KOPT-K1 (cell line): ENCODE data around the gene MED26.
"Not testable (repeated sequence)": the region's sequence is repeated elsewhere in the genome, so short reads cannot be mapped to it uniquely, and the experiment has no call there.

Experiments
- H3K27ac ChIP-seq: fragments of 200-600 bp; sonication (generic); 2 replicates; pipeline ENCODE4 v1.5.1; 2016; ENCODE audit warnings: antibody characterized with exemption, mild to moderate bottlenecking, low read depth, low read length; ENCODE audit not compliant: poor library complexity, severe bottlenecking
- H3K36me3 ChIP-seq: fragments of 200-600 bp; sonication (generic); 2 replicates; pipeline ENCODE4 v1.5.1; 2017; ENCODE audit warnings: antibody characterized with exemption, mild to moderate bottlenecking, low read length, moderate library complexity; ENCODE audit not compliant: insufficient read depth
- H3K9me3 ChIP-seq: fragments of 200-600 bp; sonication (generic); 2 replicates; pipeline ENCODE4 v1.5.1; 2017; ENCODE audit warnings: antibody characterized with exemption, low read length, mild to moderate bottlenecking; ENCODE audit not compliant: insufficient read depth, poor library complexity, severe bottlenecking

Gene MED26, protein sequence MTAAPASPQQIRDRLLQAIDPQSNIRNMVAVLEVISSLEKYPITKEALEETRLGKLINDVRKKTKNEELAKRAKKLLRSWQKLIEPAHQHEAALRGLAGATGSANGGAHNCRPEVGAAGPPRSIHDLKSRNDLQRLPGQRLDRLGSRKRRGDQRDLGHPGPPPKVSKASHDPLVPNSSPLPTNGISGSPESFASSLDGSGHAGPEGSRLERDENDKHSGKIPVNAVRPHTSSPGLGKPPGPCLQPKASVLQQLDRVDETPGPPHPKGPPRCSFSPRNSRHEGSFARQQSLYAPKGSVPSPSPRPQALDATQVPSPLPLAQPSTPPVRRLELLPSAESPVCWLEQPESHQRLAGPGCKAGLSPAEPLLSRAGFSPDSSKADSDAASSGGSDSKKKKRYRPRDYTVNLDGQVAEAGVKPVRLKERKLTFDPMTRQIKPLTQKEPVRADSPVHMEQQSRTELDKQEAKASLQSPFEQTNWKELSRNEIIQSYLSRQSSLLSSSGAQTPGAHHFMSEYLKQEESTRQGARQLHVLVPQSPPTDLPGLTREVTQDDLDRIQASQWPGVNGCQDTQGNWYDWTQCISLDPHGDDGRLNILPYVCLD

GRCh38 chr19:16628183-16628983, at the start of gene MED26:
Gene MED26 (minus strand): TSS chr19:16628204. CDS start chr19:16627943, 261 bp downstream.
- Histone ChIP-seq H3K27ac (peak within 1 kb of the TSS; percentile 95), H3K36me3 (peaks cover 63% of the 10 kb centered on the region), H3K9me3 (no peaks in the 10 kb centered on the region)

DNA sequence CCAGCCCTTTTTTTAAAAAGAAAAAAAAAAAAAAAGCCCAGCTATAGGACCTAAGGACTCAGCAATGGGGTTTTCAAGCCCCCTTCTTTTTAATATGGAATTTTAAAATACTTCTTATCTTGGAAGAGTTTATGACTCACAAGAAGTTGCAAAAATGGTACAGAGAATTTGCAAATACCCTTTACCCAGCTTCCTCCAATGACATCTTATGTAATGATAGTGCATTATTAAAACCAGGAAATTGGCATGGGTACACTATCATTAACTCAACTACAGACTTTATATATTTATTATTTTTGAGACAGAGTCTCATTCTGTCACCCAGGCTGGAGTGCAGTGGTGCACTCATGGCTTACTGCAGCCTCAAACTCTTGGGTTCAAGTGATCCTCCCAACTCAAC, 49.1 kb upstream of the MED26 start:
- Histone ChIP-seq H3K36me3 (no peaks in the 10 kb centered on the region), H3K9me3 (no peaks in the 10 kb centered on the region), H3K27ac (no peak overlapping the region)

GRCh38 chr19:16676101-16676798, 48.2 kb upstream of the MED26 start:
- H3K27ac ChIP-seq: no peak overlapping the region
- no peaks in the 10 kb centered on the region for H3K36me3 ChIP-seq
- no peaks in the 10 kb centered on the region for H3K9me3 ChIP-seq

DNA sequence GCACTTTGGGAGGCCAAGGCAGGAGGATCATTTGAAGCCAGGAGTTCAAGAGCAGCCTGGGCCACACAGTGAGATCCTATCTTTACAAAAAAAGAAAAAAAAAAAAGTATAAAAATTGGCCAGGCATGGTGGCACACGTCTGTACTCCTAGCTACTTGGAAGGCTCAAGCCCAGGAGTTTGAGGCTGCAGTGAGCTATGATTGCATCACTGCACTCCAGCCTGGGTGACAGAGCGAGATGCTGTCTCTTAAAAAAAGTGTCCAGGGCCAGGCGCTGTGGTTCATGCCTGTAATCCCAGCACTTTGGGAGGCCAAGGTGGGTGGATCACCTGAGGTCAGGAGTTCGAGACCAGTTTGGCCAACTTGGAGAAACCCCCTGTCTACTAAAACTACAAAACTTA, 45.8 kb upstream of the MED26 start:
- H3K9me3 ChIP-seq, H3K27ac ChIP-seq, H3K36me3 ChIP-seq: not testable (repeated sequence)

GRCh38 chr19:16673231-16673630, 45.2 kb upstream of the MED26 start:
- Histone ChIP-seq H3K9me3 (no peaks in the 10 kb centered on the region), H3K27ac (no peak overlapping the region), H3K36me3 (no peaks in the 10 kb centered on the region)

DNA sequence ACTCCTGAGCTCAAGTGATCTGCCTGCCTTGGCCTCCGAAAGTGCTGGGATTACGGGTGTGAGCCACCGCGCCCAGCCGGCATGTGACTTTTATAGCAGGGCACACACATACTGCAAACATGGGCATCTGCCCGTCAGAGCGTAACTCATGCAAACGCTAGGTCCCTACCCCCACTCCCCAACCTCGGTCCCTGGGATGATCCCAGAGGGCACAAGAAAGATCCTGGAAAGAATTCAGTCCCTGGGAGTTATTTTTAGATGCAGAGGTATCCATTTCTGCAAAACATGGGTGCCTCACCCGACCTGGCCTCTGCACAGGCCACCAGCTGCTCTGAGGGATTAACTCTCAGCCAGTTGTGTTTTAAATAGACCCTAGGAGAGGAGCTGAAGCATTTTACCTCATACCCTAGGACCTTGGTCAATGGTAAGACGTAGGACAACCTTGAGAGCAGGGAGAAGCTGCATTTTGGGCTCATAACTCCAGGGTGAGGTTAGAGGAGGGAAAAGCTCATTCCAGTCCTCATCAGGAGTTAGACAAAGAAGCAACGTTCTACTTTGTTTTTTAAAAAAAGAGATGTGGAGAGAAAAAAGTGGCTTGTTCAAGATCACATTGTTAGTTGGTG, 43.8 kb upstream of the MED26 start:
- H3K9me3 ChIP-seq: no peaks in the 10 kb centered on the region
- H3K36me3 ChIP-seq: no peaks in the 10 kb centered on the region
- no peak overlapping the region for H3K27ac ChIP-seq

- Histone ChIP-seq H3K9me3 (no peaks in the 10 kb centered on the region), H3K36me3 (no peaks in the 10 kb centered on the region), H3K27ac (no peak overlapping the region)
Observed at GRCh38 chr19:16670291-16670690, 42.3 kb upstream of the MED26 start.

DNA sequence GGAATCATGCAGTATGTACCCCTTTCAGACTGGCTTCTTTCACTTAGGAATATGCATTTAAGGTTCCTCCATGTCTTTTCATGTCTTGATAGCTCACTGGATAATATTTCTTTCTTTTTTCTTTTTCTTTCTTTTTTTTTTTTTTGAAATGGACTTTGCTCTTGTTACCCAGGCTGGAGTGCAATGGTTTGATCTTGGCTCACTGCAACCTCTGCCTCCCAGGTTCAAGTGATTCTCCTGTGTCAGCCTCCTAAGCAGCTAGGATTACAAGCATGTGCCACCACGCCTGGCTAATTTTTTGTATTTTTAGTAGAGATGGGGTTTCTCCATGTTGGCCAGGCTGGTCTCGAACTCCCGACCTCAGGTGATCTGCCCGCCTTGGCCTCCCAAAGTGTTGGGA, 40.7 kb upstream of the MED26 start:
- H3K27ac ChIP-seq, H3K9me3 ChIP-seq, H3K36me3 ChIP-seq: not testable (repeated sequence)

DNA sequence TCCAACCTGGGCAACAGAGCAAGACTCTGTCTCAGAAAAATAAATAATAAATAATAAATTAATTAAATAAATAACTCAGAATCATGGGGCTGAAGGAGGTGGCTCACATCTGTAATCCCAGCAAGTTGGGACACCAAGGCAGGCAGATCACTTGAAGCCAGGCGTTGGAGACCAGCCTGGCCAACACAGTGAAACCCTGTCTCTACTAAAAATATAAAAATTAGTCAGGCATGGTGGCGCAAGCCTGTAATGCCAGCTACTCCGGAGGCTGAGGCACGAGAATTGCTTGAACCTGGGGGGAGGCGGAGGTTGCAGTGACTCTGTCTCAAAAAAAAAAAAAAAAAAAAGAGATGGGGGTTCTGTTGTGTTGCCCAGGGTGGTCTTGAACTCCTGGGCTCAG, 40.2 kb upstream of the MED26 start:
- Histone ChIP-seq H3K9me3 (no peaks in the 10 kb centered on the region), H3K27ac (no peak overlapping the region), H3K36me3 (no peaks in the 10 kb centered on the region)

- Histone ChIP-seq H3K9me3 (no peaks in the 10 kb centered on the region), H3K27ac (no peak overlapping the region), H3K36me3 (peaks cover 29% of the 10 kb centered on the region)
Observed at GRCh38 chr19:16661480-16662034, 33.6 kb upstream of the MED26 start.

GRCh38 chr19:16660763-16661479, 32.9 kb upstream of the MED26 start, which contains the start of gene TMEM38A:
Gene TMEM38A (plus strand): TSS chr19:16661139. CDS start chr19:16661218, 79 bp downstream.
- peaks cover 36% of the 10 kb centered on the region for H3K36me3 ChIP-seq
- no peaks in the 10 kb centered on the region for H3K9me3 ChIP-seq
- peak within 1 kb of the TSS; percentile 95 for H3K27ac ChIP-seq

DNA sequence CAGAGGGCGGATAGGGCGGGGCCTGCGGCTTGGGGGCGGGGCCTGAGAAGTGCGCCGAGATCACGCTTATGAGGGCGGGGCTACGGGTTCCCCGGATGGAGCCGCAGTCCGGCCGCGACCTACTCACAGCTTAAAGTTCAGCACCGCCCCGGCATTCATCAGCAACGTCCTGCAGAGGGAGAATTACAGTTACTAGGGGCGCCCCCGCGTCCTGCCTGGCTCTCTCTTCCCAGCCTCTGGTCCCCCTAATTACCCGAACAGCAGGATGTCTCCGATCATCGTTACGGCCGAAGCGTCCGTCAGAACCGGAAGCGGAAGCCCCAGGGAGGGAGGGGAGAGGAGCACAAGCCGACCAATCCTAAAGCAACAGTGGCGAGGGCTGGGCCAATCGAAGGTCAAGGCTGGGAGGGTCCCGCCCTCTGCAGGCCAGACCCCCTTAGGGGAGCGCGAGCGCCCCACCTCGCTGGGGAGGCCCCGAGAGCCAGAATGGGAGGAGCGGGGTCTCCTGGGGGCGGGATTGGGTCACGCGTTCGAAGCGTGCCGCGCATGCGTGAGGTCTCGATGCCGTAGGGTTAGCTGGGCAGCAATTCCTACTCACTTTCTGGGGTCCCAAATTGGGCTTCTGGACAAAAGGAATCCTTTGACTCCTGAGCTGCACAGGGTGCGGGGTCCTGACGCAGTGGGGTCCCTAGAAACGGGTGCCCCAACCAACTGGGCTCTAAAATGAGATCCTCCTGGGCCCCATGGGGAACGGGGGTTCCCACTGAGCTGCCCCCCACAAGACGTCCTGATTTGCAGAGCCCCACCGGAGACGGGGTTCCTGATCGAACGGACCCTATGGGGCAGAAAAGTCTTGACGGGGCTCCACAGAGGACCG, 32.1 kb upstream of the MED26 start, which contains the start of gene SMIM7:
Gene SMIM7 (minus strand): TSS at position 313 of the 877 bp plus-strand sequence. CDS start 34 bp downstream, at position 279.
- no peaks in the 10 kb centered on the region for H3K9me3 ChIP-seq
- H3K27ac ChIP-seq: peak within 1 kb of the TSS; percentile 95

DNA sequence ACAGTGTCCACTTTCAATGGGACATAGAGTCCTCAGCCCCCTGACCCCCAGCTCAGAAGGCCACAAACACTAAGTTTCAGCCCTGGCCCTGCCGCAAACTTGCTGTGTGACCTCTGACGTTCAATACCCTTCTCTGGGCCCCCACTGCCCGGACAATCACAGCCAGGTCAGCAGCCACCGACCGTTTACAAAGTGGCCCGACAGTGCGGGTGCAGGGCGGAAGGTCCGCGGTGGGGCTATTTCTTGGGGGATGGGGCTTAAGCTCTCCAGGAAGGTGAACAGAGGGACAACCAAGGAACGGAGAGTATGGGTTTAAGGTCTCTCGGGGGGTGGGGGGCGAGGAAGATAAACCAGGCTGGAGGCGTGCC, 31.4 kb upstream of the MED26 start:
- Histone ChIP-seq H3K9me3 (no peaks in the 10 kb centered on the region), H3K27ac (peak overlapping the region; percentile 95), H3K36me3 (peaks cover 49% of the 10 kb centered on the region)

More for the DNA sequence above, 32.1 kb upstream of the MED26 start, which contains the start of gene SMIM7:
- H3K36me3 ChIP-seq: peaks cover 43% of the 10 kb centered on the region
